Ascending aorta (tissue), 2 donors: ENCODE data around the gene SH3RF3. TPM values are rescaled to one million over a fixed set of nuclear protein-coding genes. Genes with fewer than 3 reads are reported as not detected.

Experiments used
- DNase-seq, 2 donors: peaks; one replicate each; pipeline ENCODE4 v3.0.0-alpha.2; 2019; ENCODE audit warnings: low spot score in 2 of 2
- H3K27ac ChIP-seq, 2 donors: fragments of 200-600 bp; sonication (generic); one replicate each; pipeline ENCODE4 v1.5.1; 2016 to 2017; ENCODE audit warnings: mild to moderate bottlenecking in 1 of 2
- H3K27me3 ChIP-seq: fragments of 200-600 bp; sonication (generic); one replicate; pipeline ENCODE4 v1.5.1; 2017
- H3K36me3 ChIP-seq, 2 donors: fragments of 200-600 bp; sonication (generic); one replicate each; pipeline ENCODE4 v1.5.1; 2016
- H3K4me1 ChIP-seq, 2 donors: fragments of 200-600 bp; sonication (generic); one replicate each; pipeline ENCODE4 v1.5.1; 2016 to 2017; ENCODE audit warnings: mild to moderate bottlenecking in 1 of 2
- H3K4me3 ChIP-seq, 2 donors: fragments of 200-600 bp; sonication (generic); one replicate each; pipeline ENCODE4 v1.5.1; 2016 to 2017; ENCODE audit warnings: mild to moderate bottlenecking in 1 of 2
- H3K9me3 ChIP-seq, 2 donors: fragments of 200-600 bp; sonication (generic); one replicate each; pipeline ENCODE4 v1.5.1; 2016
- intact Hi-C: fragments of 100-400 bp; cut with DNase I; formaldehyde crosslinking; loops from one replicate; pipeline ENCODE4 v1.15.1; 2023
- total RNA-seq: library from RNA; depleted of rRNA; stranded (reverse); fragments of >200 nt; gene quantifications from one replicate; pipeline ENCODE4 v1.1.0, GENCODE V29; 2016
- TF ChIP-seq, protein P1 (sequence below), 3 experiments: fragments of 200-600 bp in 2 of 3; fragments of 450-650 bp in 1 of 3; sonication (generic) in 2 of 3; IDR thresholded peaks; one replicate each; pipeline ENCODE4 v1.5.1; 2016 to 2019; ENCODE audit warnings: antibody characterized with exemption in 3 of 3, mild to moderate bottlenecking in 1 of 3, moderate library complexity in 1 of 3

SH3RF3 gene
- total RNA-seq, 1 donor from 2014 or later, result 53.5 TPM

DNA sequence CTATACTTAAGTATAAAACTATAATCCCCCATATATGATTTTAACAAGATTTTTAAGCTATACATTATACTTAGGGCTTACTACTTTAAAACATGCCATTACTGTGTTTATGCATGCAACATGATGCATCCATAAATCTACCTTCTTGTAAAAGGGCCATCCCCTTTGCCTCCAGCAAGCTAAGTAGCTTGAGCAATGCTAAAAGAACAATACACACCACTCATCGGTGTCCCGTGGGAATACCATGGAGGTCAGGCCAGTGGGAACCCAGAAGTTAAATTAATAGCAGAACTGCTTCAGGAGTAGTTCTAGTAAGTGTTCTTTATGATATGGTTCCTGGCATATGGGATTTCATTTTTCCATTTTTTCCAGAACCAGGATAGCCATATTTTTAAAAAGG is 37.8 kb downstream of the SH3RF3 start:
- peak overlapping the region in 1 of 2 donors; percentile 58 for H3K27ac ChIP-seq

DNA sequence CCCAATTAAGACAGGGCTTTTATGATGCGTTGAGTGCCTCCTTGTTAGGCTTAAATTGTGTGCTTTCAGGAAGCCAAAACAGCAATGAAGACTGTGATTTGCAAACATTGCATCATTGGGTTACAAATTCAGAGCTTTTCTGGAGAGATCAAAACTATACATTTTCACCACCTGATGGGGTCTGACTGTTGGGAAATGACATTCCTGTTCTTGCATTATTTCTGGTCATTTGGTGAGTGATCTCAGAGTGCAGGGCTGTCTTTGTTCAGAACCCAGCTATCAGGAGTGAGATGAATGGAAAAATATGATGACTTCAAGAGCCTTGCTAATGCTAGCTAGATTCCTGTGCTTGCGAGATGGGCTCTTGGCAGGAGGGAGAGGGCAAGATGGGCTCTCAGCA is 39.1 kb downstream of the SH3RF3 start:
- Histone ChIP-seq H3K4me1 (peaks cover 34 to 70% of the 10 kb centered on the region in 2 donors), H3K27ac (no peak overlapping the region), H3K36me3 (no peaks in the 10 kb centered on the region), H3K9me3 (no peaks in the 10 kb centered on the region), H3K4me3 (no peak overlapping the region), H3K27me3 (no peaks in the 10 kb centered on the region)
- TF ChIP-seq, protein P1, sequence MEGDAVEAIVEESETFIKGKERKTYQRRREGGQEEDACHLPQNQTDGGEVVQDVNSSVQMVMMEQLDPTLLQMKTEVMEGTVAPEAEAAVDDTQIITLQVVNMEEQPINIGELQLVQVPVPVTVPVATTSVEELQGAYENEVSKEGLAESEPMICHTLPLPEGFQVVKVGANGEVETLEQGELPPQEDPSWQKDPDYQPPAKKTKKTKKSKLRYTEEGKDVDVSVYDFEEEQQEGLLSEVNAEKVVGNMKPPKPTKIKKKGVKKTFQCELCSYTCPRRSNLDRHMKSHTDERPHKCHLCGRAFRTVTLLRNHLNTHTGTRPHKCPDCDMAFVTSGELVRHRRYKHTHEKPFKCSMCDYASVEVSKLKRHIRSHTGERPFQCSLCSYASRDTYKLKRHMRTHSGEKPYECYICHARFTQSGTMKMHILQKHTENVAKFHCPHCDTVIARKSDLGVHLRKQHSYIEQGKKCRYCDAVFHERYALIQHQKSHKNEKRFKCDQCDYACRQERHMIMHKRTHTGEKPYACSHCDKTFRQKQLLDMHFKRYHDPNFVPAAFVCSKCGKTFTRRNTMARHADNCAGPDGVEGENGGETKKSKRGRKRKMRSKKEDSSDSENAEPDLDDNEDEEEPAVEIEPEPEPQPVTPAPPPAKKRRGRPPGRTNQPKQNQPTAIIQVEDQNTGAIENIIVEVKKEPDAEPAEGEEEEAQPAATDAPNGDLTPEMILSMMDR (IDR thresholded peaks at IDR 0.05), result no peak
- intact Hi-C loops, result loop anchor here (10.0 kb wide), 1 partner anchor 447 kb away; the partner anchor contains the start of genes SEPTIN10 and SOWAHC
- no peak for DNase-seq

More for the DNA sequence above, 37.8 kb downstream of the SH3RF3 start:
- Histone ChIP-seq H3K27me3 (no peaks in the 10 kb centered on the region), H3K4me3 (no peak overlapping the region), H3K4me1 (peaks cover 23 to 63% of the 10 kb centered on the region in 2 donors), H3K36me3 (no peaks in the 10 kb centered on the region), H3K9me3 (no peaks in the 10 kb centered on the region)
- intact Hi-C loops, result loop anchor here (10.0 kb wide), 1 partner anchor 448 kb away; the partner anchor contains the start of genes SEPTIN10 and SOWAHC
- TF ChIP-seq, protein P1 (IDR thresholded peaks at IDR 0.05), result no peak
- peak in 1 of 2 donors; percentile 63 for DNase-seq

DNA sequence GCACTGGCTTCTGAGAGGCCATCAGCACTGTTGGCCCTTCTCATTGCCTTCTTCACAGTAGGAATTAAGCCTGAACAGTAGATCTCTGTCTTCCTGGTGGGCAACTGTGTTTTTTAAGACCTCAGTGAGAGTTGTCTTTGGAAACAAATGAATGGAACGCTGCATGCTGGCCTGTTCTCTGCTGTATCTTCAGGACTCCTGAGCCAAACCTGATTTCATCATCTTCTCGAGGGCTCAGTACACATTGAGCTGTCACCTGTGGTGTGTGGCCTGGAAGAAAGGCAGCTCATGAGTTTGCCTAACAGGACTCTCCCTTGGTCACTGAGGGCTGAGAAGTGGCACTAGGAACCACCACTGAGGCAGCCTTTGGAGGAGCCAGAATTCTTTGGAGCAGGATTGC is 39.7 kb downstream of the SH3RF3 start:
- peak in 1 of 2 donors; percentile 56 for DNase-seq
- Histone ChIP-seq H3K4me3 (no peak overlapping the region), H3K27me3 (no peaks in the 10 kb centered on the region), H3K27ac (peak overlapping the region in 1 of 2 donors; percentile 36), H3K36me3 (no peaks in the 10 kb centered on the region), H3K4me1 (peaks cover 38 to 75% of the 10 kb centered on the region in 2 donors), H3K9me3 (no peaks in the 10 kb centered on the region)
- TF ChIP-seq, protein P1 (IDR thresholded peaks at IDR 0.05), result no peak
- intact Hi-C loops, result loop anchor here (10.0 kb wide), 1 partner anchor 446 kb away; the partner anchor contains the start of genes SEPTIN10 and SOWAHC

DNA sequence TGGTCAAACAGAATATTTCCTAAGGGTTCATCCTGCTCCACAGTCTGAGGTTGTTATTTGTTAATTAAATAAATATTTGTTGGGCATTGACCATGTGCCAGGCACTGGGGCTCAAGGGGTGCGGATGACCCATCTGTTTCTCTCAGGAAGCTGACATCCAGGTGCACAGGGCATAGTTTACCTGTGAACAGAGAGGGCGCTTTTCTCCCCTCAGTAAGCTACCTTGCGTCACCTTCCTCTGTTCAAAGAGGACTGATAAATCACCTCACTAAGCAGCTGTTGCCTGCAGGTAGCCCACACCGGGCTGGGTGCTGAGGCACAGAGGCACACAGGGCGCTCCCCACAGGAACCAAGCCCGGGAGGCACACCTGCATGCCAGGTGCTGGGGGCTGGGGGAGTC is 41.6 kb downstream of the SH3RF3 start:
- Histone ChIP-seq H3K27me3 (no peaks in the 10 kb centered on the region), H3K36me3 (no peaks in the 10 kb centered on the region), H3K4me1 (peaks cover 33 to 72% of the 10 kb centered on the region in 2 donors), H3K4me3 (no peak overlapping the region), H3K9me3 (no peaks in the 10 kb centered on the region), H3K27ac (peak overlapping the region; percentile 95 to 98)
- intact Hi-C loops, result no loop called here
- DNase-seq, result peak in 1 of 2 donors; percentile 57
- TF ChIP-seq, protein P1 (IDR thresholded peaks at IDR 0.05), result no peak

DNA sequence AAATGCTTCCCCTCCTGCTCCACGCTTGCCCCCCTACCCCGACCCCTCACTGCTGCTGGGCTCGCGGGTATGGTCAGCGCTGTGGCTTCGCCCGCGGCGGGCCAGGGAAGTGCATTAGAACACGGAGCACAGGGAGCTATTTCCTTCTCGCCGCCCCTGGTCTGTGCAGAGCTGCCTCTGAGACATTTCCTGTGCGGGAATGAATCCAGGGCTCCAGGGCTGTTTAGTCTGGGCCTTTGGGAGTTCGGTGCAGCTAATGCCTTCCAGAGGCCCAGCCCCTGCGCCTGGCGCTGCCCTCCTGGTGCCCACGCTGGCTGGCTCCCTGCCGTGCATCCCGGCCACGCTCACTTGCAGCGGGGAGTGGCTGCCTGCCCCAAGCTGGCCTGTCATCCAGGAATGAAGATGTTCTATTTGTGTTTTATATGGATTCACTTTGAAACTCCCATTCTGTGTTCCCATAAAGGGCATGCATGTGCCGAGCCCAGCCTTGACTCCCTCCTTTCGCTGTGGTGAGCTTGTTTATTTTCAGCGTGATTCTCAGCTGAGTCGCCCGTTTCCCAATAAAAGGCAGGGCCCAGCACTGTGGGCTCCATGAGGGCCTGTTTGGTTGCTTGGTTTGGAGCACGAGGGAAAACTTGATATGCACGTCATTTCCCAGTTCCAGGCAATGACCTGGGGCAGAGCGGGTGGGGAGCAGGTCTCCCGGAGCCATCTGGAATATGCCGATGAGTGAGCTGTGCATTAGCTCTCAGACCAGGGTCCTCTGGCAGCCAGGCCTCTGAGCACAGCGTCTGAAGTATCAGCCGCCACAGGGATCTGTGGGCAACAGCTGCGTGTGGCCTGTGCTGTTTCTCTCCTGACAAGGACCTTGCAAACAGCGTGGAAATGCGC is 42.7 kb downstream of the SH3RF3 start:
- intact Hi-C loops, result loop anchor here (1.0 to 2.0 kb wide), 3 partner anchors 43 to 151 kb away; partner anchors contain the start of gene SH3RF3
- TF ChIP-seq, protein P1 (IDR thresholded peaks at IDR 0.05), result peak; percentile 39 to 72 (median 51)
- no peaks in the 10 kb centered on the region for H3K36me3 ChIP-seq
- peak; percentile 74 to 96 for DNase-seq
- peak overlapping the region; percentile 95 to 98 for H3K27ac ChIP-seq
- peaks cover 27 to 61% of the 10 kb centered on the region in 2 donors for H3K4me1 ChIP-seq
- no peaks in the 10 kb centered on the region for H3K27me3 ChIP-seq
- H3K4me3 ChIP-seq, result peak overlapping the region in 1 of 2 donors; percentile 51
- H3K9me3 ChIP-seq, result no peaks in the 10 kb centered on the region
